ENCODE data around the gene HSD17B11. TPM values are rescaled to one million over a fixed set of nuclear protein-coding genes. Genes with fewer than 3 reads are reported as not detected.

HSD17B11 gene
- total RNA-seq, 1 experiment from 2014 or later: 47.4 TPM

DNA sequence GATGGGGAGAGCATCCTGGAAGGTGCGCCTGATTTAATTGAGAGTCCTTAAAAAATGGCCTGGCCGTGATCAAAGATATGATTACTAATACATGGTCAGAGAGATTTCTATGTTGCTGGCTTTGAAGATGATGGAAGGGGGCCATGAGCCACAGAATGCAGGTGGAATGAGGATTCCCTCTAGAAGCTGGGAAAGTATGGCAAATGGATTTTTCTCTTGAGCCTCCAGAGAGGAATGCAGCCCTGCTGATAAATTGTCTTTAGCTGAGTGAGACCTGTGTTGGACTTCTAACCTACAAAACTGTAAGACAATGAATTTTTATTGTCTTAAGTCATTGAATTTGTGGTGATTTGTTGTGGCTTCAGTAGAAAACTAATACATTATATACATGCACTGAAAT lies 39.0 kb upstream of the HSD17B11 start:
- ChIA-PET RAD21 (ENCODE audit: low non-redundant PET in 1 of 2, low total read pairs in 2 of 2, uncharacterized antibody in 2 of 2, unreplicated experiment in 2 of 2) (no interaction called here), POLR2A (no interaction called here), CTCF (no interaction called here)
- no peak overlapping the region for H3K4me3 ChIP-seq (replicated peaks in 1 of 2; ENCODE audit: low read depth in 1 of 2, low read length in 2 of 2)
- no peak for DNase-seq (ENCODE audit: low read depth, low spot score)
- H4K20me1 ChIP-seq (ENCODE audit: insufficient read depth): 0 out of 2 replicates have a peak, but pooled peaks cover 4% of the 10 kb centered on the region
- no peaks in the 10 kb centered on the region for H3K36me3 ChIP-seq (ENCODE audit: control insufficient read depth in 1 of 2, insufficient read depth in 2 of 2, low read length in 2 of 2)
- no TSS peak for BruUV-seq (replicated peaks)
- no peaks in the 10 kb centered on the region for H3K4me1 ChIP-seq (ENCODE audit: control insufficient read depth in 1 of 2, insufficient read depth in 2 of 2, low read length in 2 of 2)
- TF ChIP-seq CEBPB (IDR thresholded peaks at IDR 0.05; ENCODE audit: low read depth) (no peak), ZNF274 (IDR thresholded peaks at IDR 0.05; ENCODE audit: low read depth, low read length) (no peak), SP1 (IDR thresholded peaks at IDR 0.05; ENCODE audit: low read depth) (no peak), JUND (IDR thresholded peaks at IDR 0.05) (no peak), ZBTB33 (IDR thresholded peaks at IDR 0.05; ENCODE audit: extremely low read depth, insufficient replicate concordance, low read length) (no peak)
- no peaks in the 10 kb centered on the region for H3K9me2 ChIP-seq (ENCODE audit: insufficient read depth)
- no peak for ATAC-seq
- no peak overlapping the region for H3K27ac ChIP-seq (ENCODE audit: low read depth, low read length)
- no peak overlapping the region for H3K9ac ChIP-seq (ENCODE audit: low read length)
- intact Hi-C loops (cut with micrococcal nuclease): no loop called here
- H3K4me2 ChIP-seq (ENCODE audit: low read length): no peak overlapping the region
- no peaks in the 10 kb centered on the region for H3K27me3 ChIP-seq (ENCODE audit: insufficient read depth, low read length)
- no peaks in the 10 kb centered on the region for H3K9me3 ChIP-seq (ENCODE audit: control insufficient read depth in 1 of 2, insufficient read depth in 1 of 2, low read depth in 1 of 2, low read length in 2 of 2)
- H2AFZ ChIP-seq (ENCODE audit: low read depth, low read length, poor library complexity, severe bottlenecking): no peak overlapping the region
- peaks cover 85% of the 10 kb centered on the region for H3K79me2 ChIP-seq (ENCODE audit: insufficient read depth, low read length)

DNA sequence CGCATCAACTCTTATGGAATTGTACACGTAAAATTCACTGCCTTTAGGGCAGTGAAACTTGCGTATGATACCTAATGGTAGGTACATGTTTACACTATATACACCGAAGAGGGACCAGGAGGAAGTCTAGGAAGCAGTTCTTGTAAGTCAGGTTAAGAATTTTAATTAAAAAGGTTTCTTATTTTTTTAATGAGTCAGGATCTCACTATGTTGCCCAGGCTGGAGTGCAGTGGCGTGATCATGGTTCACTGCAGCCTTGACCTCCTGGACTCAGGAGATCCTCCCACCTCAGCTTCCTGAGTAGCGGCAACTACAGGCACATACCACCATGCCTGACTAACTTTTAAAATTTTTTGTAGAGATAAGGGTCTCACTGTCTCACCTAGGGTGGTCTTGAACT lies 38.0 kb upstream of the HSD17B11 start:
- H3K4me1 ChIP-seq (ENCODE audit: control insufficient read depth in 1 of 2, insufficient read depth in 2 of 2, low read length in 2 of 2): peaks cover 2 to 8% of the 10 kb centered on the region in 2 experiments; a peak in 3 of 4 replicates
- RAD21 ChIA-PET (ENCODE audit: low non-redundant PET in 1 of 2, low total read pairs in 2 of 2, uncharacterized antibody in 2 of 2, unreplicated experiment in 2 of 2): no interaction called here
- no peak overlapping the region for H3K4me3 ChIP-seq (replicated peaks in 1 of 2; ENCODE audit: low read depth in 1 of 2, low read length in 2 of 2)
- ATAC-seq (no peak), DNase-seq (ENCODE audit: low read depth, low spot score) (no peak)
- no peaks in the 10 kb centered on the region for H3K36me3 ChIP-seq (ENCODE audit: control insufficient read depth in 1 of 2, insufficient read depth in 2 of 2, low read length in 2 of 2)
- peaks cover 86% of the 10 kb centered on the region for H3K79me2 ChIP-seq (ENCODE audit: insufficient read depth, low read length)
- POLR2A ChIA-PET: no interaction called here
- H3K27me3 ChIP-seq (ENCODE audit: insufficient read depth, low read length): no peaks in the 10 kb centered on the region
- H3K9me3 ChIP-seq (ENCODE audit: control insufficient read depth in 1 of 2, insufficient read depth in 1 of 2, low read depth in 1 of 2, low read length in 2 of 2): no peaks in the 10 kb centered on the region
- 0 out of 2 replicates have a peak, but pooled peaks cover 4% of the 10 kb centered on the region for H4K20me1 ChIP-seq (ENCODE audit: insufficient read depth)
- no TSS peak for BruUV-seq (replicated peaks)
- H3K4me2 ChIP-seq (ENCODE audit: low read length): no peak overlapping the region
- no peak overlapping the region for H2AFZ ChIP-seq (ENCODE audit: low read depth, low read length, poor library complexity, severe bottlenecking)
- H3K27ac ChIP-seq (ENCODE audit: low read depth, low read length): no peak overlapping the region
- no peaks in the 10 kb centered on the region for H3K9me2 ChIP-seq (ENCODE audit: insufficient read depth)
- no peak overlapping the region for H3K9ac ChIP-seq (ENCODE audit: low read length)
- CTCF ChIA-PET: no interaction called here
- intact Hi-C loops (cut with micrococcal nuclease): no loop called here
- TF ChIP-seq, protein P1, sequence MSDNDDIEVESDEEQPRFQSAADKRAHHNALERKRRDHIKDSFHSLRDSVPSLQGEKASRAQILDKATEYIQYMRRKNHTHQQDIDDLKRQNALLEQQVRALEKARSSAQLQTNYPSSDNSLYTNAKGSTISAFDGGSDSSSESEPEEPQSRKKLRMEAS (IDR thresholded peaks at IDR 0.05): no peak
- TF ChIP-seq FOSL1 (IDR thresholded peaks at IDR 0.05; ENCODE audit: low read depth) (no peak), CEBPB (IDR thresholded peaks at IDR 0.05; ENCODE audit: low read depth) (no peak), EGR1 (IDR thresholded peaks at IDR 0.05; ENCODE audit: low read depth) (no peak), POLR2A (IDR thresholded peaks at IDR 0.05; ENCODE audit: borderline replicate concordance, extremely low read depth, insufficient read depth, insufficient read length) (no peak), CBX3 (IDR thresholded peaks at IDR 0.05; ENCODE audit: low read depth) (no peak), RAD21 (IDR thresholded peaks at IDR 0.05; ENCODE audit: low read depth) (no peak), TCF7L2 (IDR thresholded peaks at IDR 0.05; ENCODE audit: borderline replicate concordance, extremely low read depth, insufficient read depth, insufficient read length) (no peak), SIN3A (IDR thresholded peaks at IDR 0.05; ENCODE audit: low read depth) (no peak), ZFX (IDR thresholded peaks at IDR 0.05) (no peak)
- TF ChIP-seq, protein P2, sequence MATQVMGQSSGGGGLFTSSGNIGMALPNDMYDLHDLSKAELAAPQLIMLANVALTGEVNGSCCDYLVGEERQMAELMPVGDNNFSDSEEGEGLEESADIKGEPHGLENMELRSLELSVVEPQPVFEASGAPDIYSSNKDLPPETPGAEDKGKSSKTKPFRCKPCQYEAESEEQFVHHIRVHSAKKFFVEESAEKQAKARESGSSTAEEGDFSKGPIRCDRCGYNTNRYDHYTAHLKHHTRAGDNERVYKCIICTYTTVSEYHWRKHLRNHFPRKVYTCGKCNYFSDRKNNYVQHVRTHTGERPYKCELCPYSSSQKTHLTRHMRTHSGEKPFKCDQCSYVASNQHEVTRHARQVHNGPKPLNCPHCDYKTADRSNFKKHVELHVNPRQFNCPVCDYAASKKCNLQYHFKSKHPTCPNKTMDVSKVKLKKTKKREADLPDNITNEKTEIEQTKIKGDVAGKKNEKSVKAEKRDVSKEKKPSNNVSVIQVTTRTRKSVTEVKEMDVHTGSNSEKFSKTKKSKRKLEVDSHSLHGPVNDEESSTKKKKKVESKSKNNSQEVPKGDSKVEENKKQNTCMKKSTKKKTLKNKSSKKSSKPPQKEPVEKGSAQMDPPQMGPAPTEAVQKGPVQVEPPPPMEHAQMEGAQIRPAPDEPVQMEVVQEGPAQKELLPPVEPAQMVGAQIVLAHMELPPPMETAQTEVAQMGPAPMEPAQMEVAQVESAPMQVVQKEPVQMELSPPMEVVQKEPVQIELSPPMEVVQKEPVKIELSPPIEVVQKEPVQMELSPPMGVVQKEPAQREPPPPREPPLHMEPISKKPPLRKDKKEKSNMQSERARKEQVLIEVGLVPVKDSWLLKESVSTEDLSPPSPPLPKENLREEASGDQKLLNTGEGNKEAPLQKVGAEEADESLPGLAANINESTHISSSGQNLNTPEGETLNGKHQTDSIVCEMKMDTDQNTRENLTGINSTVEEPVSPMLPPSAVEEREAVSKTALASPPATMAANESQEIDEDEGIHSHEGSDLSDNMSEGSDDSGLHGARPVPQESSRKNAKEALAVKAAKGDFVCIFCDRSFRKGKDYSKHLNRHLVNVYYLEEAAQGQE (IDR thresholded peaks at IDR 0.05; ENCODE audit: low read depth): no peak
